Bone marrow (tissue), 2 donors: ENCODE measurements around the gene LY6G6D.
A peak's percentile ranks its signal among the peaks of the same experiment; 100 is the strongest.
"Not testable (repeated sequence)": the region's sequence is repeated elsewhere in the genome, so short reads cannot be mapped to it uniquely, and the experiment has no call there.

ENCODE experiments used
- DNase-seq, 2 donors: peaks; one replicate each; lab custom pipeline; 2025; lab: John Stamatoyannopoulos, UW

The LY6G6D gene

DNA sequence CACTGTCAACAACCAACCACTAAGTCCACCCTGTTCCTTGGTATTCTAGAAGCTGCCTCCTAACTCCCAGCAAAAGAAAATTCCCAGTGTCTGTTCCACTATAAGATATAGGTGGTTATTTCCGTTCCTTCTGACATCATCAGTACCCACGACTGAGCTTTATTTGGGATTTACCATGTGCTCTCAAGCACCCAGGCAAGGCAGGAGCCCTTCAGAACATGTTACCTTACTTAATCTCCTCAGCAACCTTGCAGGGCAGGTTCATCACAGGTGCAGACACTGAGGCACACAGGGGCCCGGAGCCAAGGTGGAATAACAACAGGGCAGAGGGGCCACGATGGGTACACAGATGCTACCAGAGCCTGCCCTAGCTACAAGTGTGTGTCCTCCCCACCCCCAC, 22.8 kb upstream of the LY6G6D start:
- no peak for DNase-seq

DNA sequence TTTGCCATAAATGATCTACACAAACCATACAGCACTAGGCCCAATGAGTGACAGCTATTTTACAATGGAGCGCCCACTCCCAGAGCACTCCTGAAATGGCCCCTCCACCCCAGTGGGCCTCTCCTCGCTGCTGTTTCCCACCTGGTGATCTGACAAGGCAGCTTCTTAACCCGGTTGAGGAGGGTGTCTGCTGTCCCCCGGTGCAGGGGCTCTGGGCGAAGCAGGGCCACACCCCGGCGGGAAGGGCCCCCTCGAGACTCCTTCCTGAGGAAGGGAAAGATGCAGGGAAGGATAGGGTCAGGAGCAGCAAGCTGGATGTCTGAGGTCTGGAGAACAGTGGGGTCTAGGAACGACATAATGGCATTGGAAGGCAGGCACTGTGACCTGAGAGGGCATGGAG, 22.3 kb upstream of the LY6G6D start:
- no peak for DNase-seq

- no peak for DNase-seq
These were observed 21.6 kb upstream of the LY6G6D start for GRCh38 chr6:31693535-31693934.

DNA sequence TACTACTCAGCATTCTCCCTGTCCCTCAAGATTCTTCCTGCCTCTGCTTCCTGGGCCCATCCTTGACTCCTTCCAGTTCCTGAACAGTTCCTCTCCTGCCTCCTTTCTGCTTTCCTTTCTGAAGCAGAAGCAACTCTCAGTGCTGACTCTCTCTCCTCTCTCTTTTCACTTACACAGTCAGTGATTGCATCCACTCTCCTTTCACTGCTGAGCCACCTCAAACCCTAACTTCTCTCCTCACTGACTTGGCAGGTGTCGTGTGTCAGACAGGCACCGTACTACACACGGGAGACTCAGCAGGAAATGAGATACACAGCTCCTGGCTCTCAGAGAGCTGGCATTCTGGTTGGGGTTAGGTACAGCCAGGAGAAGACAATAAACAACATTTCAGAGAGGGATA, 17.6 kb upstream of the LY6G6D start:
- no peak for DNase-seq

DNA sequence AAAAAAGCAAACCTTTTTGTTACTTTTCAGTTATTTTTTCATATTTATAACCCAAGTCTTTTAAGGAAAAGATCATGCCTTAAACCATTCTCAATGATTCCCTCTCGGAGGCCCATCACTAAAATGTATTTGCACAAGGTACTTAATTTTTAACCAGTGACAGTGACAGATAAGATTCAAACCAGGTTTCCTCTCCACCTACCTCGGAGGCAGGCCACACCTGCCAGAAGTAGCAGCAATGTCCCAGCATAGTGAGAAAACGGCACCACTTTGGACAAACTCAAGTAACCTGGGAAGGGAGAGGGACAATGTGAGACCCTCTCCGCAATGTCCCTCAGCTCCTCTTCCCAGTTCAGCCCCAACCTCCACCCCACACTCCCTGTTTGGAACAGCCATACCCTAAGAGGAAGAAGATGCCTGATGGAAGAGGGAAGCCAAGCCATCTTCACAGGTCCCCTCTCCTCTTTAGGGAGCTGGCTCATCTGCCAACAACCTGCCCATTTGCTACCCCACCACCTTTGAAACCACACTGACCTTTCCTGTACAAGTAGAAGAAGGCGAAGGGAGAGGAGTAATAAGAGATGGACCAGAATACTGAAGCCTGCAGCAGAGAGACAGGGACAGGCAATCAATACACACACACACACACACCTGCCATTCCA, 14.3 kb upstream of the LY6G6D start:
- DNase-seq, result no peak

DNA sequence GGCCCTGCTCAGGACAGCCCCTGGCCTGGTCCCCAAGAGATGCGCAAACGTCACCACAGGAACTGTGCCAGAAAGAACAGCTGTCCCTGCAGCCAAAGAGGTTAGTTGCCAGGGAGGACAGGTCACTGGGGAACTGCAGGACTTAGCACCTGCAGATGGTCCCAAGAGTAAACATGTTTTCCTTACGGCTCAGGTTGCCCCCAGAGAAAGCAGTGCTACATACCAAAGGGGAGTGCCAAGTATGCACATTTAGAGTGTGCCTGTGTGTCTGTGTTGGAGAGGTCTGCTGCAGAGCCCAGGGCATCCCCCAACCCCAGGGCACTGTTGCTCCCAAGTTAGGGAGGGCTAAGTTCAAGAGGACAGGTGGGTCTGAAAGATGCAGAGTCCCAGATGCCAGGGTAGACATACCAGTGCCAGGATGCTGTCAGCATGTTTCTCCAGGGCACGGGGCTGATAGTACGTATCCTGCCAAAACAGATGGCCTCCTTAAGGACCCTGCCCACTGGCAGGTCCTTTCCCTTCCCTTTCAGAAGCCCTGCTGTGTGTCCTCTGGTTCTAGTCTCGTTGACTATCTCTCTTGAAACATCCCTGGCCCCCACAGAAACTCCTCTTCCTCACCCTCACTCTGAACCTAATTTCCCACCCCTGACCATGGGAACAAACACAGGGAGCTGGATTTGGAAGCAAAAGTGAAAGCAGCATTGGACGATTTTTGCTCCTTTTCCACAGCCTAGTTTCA, 13.3 kb upstream of the LY6G6D start:
- DNase-seq, result no peak

DNA sequence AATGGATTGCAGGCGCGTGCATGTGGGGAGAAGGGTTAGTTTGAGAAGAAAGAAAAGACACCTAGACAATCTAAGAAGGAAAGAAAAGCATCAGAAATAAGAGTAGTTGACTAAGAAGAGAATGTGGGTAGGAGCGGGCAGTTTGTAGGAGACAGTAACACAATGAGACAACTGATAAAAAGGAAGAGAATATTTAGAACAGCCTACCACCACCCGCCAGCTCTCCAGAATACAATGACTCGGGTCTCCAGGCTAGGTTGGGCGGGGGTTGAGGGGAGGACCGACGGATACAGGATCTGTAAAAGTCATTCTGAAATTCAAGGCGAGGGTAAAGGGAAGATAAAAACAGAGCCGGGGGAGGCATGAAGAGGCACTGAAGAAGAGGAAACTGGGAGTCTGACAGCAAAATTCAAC, 12.7 kb upstream of the LY6G6D start:
- no peak for DNase-seq

- DNase-seq, result peak; percentile 91 to 95
These were observed 12.1 kb upstream of the LY6G6D start, which contains the start of gene ABHD16A for GRCh38 chr6:31702819-31703716. ABHD16A (minus strand) TSS chr6:31703324; CDS start chr6:31703281, 43 bp downstream.

GRCh38 chr6:31705931-31706330, 9.2 kb upstream of the LY6G6D start:
- no peak for DNase-seq

DNA sequence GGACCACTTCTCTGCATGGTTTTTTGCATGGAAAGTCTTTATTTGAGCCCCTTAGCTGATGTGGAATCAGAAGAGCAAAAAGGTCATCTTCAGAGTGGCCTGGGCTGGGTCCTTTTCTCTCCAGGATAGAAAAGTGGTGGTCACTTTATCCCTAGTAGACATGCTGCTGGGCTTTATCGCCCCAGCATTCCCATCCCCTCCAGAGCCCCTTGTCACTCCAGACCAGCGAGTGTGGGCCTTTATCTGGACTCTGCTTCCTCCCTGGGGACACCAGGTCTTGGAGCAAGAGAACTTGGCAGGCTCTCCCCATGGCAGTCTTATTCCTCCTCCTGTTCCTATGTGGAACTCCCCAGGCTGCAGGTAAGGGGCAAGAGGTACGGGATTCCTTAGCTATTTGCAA, 8.5 kb upstream of the LY6G6D start, which contains the start of gene LY6G6F:
Gene LY6G6F (plus strand): TSS at position 268 of the 400 bp plus-strand sequence. CDS start 41 bp downstream, at position 309.
- no peak for DNase-seq

DNA sequence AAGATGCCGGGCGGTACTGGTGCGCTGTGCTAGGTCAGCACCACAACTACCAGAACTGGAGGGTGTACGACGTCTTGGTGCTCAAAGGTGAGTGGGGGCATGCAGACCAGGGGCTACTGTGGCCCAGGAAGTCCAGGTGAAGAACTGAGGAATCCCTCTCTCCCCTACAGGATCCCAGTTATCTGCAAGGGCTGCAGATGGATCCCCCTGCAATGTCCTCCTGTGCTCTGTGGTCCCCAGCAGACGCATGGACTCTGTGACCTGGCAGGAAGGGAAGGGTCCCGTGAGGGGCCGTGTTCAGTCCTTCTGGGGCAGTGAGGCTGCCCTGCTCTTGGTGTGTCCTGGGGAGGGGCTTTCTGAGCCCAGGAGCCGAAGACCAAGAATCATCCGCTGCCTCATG, 7.4 kb upstream of the LY6G6D start:
- DNase-seq, result no peak

DNA sequence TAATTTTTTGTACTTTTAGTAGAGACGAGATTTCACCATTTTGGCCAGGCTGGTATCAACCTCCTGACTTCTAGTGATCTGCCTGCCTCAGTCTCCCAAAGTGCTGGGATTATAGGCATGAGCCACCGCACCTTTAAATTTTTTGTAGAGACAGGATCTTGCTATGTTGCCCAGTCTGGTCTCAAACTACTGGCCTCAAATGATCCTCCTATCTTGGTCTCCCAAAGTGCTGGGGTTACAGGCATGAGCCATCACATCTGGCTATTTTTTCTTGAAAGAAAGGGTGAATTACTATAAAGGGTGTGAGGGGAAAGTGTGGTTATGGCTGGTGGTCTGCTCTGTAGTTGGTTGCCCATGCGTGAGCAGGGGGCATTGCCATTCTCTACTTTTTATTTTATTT, 6.9 kb upstream of the LY6G6D start:
- no peak for DNase-seq

DNA sequence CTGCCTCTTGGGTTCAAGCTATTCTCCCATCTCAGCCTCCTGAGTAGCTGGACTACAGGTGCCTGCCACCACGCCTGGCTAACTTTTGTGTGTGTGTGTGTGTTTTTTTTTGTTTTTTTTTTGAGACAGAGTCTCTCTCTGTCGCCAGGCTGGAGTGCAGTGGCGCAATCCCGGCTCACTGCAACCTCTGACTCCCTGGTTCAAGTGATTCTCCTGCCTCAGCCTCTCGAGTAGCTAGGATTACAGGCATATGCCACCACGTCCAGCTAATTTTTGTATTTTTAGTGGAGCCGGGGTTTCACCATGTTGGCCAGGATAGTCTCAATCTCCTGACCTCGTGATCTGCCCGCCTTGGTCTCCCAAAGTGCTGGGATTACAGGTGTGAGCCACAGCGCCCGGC, 6.0 kb upstream of the LY6G6D start:
- not testable (repeated sequence) for DNase-seq

GRCh38 chr6:31710523-31711219, 4.5 kb upstream of the LY6G6D start:
- no peak for DNase-seq

DNA sequence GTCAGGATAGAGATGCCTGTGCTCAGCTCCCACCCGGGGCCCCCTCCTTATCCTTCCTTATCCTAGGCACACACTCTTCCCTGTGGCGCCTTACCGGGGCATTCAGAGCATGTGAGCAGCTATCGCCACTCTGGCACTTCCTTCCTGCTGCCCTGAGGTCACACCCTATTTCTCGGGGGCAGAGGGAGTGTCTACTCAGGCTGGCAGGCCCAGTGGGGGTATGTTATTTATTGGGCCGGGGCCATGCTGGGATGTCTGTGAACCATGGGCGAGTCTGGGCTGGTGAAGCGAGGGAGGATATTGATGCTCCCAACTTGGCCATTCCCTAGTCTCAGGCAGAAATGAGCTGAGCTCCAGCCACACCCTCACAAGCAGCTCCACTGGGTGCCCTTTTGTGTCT, 3.9 kb upstream of the LY6G6D start:
- DNase-seq, result no peak

DNA sequence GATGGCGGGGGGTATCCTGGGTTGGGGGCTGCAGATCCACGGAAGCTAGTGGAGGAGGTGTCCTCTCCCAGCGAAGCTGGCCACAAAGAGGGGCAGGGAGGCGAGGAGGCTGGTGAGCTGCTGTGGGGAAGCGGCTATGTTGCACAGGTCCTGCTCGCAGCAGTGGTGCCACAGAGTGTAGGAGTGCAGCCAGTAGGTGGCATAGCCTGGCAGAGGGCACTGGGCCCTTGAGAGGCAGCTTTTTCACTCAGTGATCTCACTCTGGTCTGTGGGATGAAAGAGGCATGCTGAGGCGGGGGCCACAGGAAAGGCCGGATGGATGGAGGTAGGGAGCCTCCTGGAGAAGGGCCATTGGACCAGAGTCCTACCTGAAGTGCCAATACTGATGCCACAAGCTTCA, 2.9 kb upstream of the LY6G6D start:
- no peak for DNase-seq

DNA sequence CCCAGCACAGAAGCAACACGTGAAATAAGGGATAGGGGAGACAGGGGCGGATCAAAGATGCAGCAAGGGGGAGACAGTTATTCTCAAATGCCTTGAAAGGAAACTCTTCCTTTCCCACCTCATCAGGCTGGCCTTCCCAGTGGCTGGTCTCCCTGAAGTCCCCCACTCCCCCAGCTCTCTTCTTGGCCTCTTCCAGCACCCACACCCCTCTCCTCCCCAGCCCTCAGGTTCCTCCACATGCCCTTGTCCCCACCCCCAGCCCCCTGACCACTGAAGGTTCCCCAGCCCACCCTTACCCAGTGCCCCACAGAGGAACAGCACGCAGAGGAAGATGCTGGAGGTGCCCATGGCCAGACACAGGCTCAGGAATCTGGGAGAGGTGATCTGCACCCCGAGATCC, 1.7 kb upstream of the LY6G6D start:
- no peak for DNase-seq

GRCh38 chr6:31713991-31714684, 1.0 kb upstream of the LY6G6D start:
- DNase-seq, result no peak

DNA sequence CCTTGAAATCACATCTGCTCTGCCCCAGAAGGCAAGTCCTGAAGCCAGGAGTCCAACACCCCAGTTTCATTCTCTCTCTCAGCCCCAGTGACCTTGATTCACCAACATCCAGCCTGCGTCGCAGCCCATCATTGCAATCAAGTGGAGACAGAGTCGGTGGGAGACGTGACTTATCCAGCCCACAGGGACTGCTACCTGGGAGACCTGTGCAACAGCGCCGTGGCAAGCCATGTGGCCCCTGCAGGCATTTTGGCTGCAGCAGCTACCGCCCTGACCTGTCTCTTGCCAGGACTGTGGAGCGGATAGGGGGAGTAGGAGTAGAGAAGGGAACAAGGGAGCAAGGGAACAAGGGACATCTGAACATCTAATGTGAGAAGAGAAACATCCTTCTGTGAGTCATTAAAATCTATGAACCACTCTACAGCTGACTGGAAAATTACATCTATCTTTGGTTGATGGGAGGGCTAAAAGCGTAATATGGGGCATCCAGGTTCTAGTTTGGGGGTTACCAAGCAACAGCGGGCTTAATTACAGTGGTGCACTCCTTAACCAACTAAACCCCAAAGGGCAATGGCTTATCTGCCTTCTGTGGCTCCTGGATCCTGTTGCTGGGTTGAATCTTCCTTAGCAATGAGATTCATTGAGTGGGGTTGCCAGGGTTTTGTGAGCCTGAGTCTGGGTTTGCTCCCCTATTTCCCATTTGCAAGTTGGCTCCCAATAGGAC, 2.5 kb downstream of the LY6G6D start:
- DNase-seq, result no peak

GRCh38 chr6:31718265-31718664, 3.1 kb downstream of the LY6G6D start:
- DNase-seq, result no peak

GRCh38 chr6:31719001-31719400, 3.9 kb downstream of the LY6G6D start:
- DNase-seq, result no peak
